MCF 10A (cell line): ENCODE measurements around the gene UPK3B. TPM values are rescaled to one million over a fixed set of nuclear protein-coding genes. Genes with fewer than 3 reads are reported as not detected.
"Not testable (repeated sequence)": the region's sequence is repeated elsewhere in the genome, so short reads cannot be mapped to it uniquely, and the experiment has no call there.

Source experiments
- BruUV-seq: library from RNA; stranded (reverse); fragments of 400-500 nt; replicated peaks from 2 replicates; lab custom pipeline; 2021; lab: Mats Ljungman, UMichigan
- CTCF ChIA-PET: fragments of 300-600 bp; sonication (Branson Sonifier 250); formaldehyde crosslinking; extraction: SDS; loops from one replicate; lab custom pipeline; 2021; ENCODE audit warnings: antibody characterized with exemption, inconsistent platforms; lab: Yijun Ruan, JAX
- POLR2A ChIA-PET: fragments of 300-600, 350-650 bp; sonication (Branson Sonifier 250); formaldehyde crosslinking; extraction: SDS; loops from one replicate; lab custom pipeline; 2020; ENCODE audit warnings: antibody characterized with exemption, inconsistent platforms; lab: Yijun Ruan, JAX
- DNase-seq: peaks from one replicate; pipeline ENCODE4 v3.0.0-alpha.2; 2018; ENCODE audit not compliant: unreplicated experiment
- H3K27ac Mint-ChIP-seq: one replicate; pipeline ENCODE4 v1.8.0; 2022; ENCODE audit warnings: mild to moderate bottlenecking, low read depth, mixed read lengths; ENCODE audit not compliant: unreplicated experiment
- H3K27me3 Mint-ChIP-seq: one replicate; pipeline ENCODE4 v1.8.0; 2022; ENCODE audit warnings: mixed read lengths; ENCODE audit not compliant: insufficient read depth, unreplicated experiment
- H3K36me3 Mint-ChIP-seq: one replicate; pipeline ENCODE4 v1.8.0; 2022; ENCODE audit warnings: mild to moderate bottlenecking, moderate library complexity, mixed read lengths; ENCODE audit not compliant: insufficient read depth, unreplicated experiment
- H3K4me1 Mint-ChIP-seq: one replicate; pipeline ENCODE4 v1.8.0; 2022; ENCODE audit warnings: mixed read lengths; ENCODE audit not compliant: insufficient read depth, unreplicated experiment
- H3K4me3 Mint-ChIP-seq: one replicate; pipeline ENCODE4 v1.8.0; 2022; ENCODE audit warnings: mild to moderate bottlenecking, moderate library complexity, mixed read lengths; ENCODE audit not compliant: unreplicated experiment
- H3K9me3 Mint-ChIP-seq: one replicate; pipeline ENCODE4 v1.8.0; 2022; ENCODE audit warnings: mixed read lengths; ENCODE audit not compliant: unreplicated experiment
- intact Hi-C: fragments of 100-400 bp; cut with micrococcal nuclease; formaldehyde crosslinking; loops from 2 replicates; pipeline ENCODE4 v1.14.1; 2022
- total RNA-seq: library from RNA; stranded (reverse); gene quantifications from 2 replicates; pipeline ENCODE4 v1.2.3, GENCODE V29; 2022

Gene UPK3B
- total RNA-seq, 1 experiment from 2014 or later = 1.1 TPM

DNA sequence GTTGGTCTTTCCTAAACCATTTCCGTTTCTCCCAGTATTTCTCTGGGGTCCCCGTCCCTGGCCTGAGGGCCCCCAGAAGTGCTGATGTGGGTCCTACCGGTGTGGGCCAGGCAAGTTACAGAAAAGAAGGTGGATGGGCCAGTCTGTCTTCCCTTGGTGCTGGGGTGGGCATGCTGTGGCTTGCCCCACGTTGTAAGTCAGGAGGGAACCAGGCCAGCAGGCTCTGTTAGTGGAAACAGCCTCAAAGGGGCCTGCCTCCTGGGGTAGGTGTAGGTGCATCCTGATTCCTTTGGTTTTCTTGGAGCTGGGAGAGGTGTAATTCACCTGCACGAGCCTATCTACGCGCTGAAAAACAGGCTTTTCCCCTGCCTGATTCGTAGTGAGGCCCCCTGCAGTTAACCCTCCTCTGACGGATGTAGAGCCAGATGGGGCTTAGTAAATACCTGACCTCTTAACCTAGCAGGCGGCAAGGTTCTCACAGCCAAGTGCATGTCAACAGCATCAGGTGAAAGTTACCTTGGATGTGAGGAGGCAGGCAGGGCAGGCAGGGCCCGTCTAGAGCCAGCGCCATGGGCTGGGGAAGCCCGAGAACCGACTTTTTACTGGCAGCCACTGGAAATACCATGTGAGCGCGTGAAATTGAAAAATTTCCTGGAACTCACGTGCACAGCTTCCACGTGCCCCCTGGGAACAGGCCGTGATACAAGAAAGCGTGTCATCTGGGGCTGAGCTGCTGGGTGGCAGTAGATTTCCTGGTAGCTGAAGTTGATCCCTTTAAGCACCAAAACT lies 24.3 kb upstream of the UPK3B start:
- H3K9me3 Mint-ChIP-seq, H3K4me3 Mint-ChIP-seq, POLR2A ChIA-PET, H3K27me3 Mint-ChIP-seq, DNase-seq, BruUV-seq, intact Hi-C loops, H3K4me1 Mint-ChIP-seq, H3K27ac Mint-ChIP-seq: not testable (repeated sequence)
- peaks cover 18% of the 10 kb centered on the region for H3K36me3 Mint-ChIP-seq
- CTCF ChIA-PET = interaction anchor here (0.6 kb wide), 1 partner anchor 233 kb away, joined by 3 read pairs; no protein-coding TSS in a partner anchor

DNA sequence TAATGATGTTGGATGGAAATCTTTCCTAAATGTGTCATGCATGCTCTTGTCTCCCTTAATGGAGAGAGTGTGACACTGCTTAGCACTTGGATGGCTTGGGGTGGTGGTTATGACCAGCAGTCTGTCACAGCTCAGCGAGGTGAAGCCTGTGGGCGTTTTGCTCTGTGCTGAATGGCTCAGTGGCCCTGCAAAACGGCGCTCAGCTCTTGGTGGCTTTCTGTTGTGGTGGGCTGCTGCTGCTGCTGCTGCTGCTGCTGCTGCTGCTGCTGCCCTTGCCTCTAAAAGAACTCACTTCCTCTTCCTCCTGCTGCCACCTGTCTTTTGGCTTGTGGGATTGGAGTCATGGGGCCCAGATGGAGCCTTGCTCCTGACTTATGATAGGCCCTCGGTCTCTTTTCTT lies 23.7 kb upstream of the UPK3B start:
- H3K4me3 Mint-ChIP-seq, H3K27me3 Mint-ChIP-seq, H3K9me3 Mint-ChIP-seq, H3K4me1 Mint-ChIP-seq, H3K27ac Mint-ChIP-seq, DNase-seq, intact Hi-C loops, POLR2A ChIA-PET, BruUV-seq: not testable (repeated sequence)
- peaks cover 16% of the 10 kb centered on the region for H3K36me3 Mint-ChIP-seq
- CTCF ChIA-PET = interaction anchor here (0.6 kb wide), 1 partner anchor 234 kb away, joined by 3 read pairs; no protein-coding TSS in a partner anchor

DNA sequence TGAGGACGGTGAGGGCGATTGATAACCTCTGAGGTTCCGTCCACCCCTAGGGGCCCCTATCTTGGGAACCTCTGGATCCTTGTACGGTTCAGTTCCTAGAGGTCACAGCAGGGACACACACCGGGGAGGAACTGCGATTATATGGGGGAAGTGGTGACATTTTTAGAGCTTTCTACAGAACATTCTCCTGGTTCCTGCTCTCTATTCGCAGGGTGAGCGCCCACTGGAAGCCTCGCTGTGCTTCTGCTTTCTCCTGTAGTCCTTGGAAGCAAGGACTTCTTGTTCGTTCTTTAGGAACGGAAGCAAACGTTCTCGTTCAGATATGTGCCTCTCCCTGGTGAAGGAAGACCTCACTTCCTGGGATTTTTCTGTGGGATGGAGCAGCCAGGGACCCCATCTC lies 22.4 kb upstream of the UPK3B start:
- H3K4me1 Mint-ChIP-seq, POLR2A ChIA-PET: not testable (repeated sequence)

DNA sequence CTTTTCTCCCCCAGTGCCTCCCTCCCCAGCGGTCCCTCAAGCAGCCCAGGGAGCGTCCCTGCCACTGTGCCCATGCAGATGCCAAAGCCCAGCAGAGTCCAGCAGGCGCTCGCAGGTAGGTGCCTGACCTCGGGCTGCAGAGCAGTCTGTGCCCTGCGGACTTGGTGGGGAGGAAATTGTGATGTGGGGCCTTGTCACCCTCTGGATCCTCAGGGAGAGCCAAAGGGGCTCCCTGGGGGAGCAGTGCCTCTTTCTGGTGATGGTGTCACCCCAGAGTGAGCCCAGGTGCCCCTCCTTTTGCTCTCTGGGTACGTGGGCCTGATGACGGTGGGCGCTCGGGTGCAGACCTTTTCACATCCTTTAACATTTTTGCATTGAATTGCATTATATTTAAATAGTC lies 18.2 kb upstream of the UPK3B start:
- H3K4me1 Mint-ChIP-seq, CTCF ChIA-PET, intact Hi-C loops, DNase-seq, POLR2A ChIA-PET, BruUV-seq, H3K27ac Mint-ChIP-seq, H3K27me3 Mint-ChIP-seq, H3K36me3 Mint-ChIP-seq, H3K4me3 Mint-ChIP-seq, H3K9me3 Mint-ChIP-seq: not testable (repeated sequence)

More for the DNA sequence above, 22.4 kb upstream of the UPK3B start:
- intact Hi-C loops, H3K36me3 Mint-ChIP-seq, BruUV-seq, H3K27ac Mint-ChIP-seq, CTCF ChIA-PET, H3K9me3 Mint-ChIP-seq, H3K4me3 Mint-ChIP-seq, H3K27me3 Mint-ChIP-seq, DNase-seq: not testable (repeated sequence)

DNA sequence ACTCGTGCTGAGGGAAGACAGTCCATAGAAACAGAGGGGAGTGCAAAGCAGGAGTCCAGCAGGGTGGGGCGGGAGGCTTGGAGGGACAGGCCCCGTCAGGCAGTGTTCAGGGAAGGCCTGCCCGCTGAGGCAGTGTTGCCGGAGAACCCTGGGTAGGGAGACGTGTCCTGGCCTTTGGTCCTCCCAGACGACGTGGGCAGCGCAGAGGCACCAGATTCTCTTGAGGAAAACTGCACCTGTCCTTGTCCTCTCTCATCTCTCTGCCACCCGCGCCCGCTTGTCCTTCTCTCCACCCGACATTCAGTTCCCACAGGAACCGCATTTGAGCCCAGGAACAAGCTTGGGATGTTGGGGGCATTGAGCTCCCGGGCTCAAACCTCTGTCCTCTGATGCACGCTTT lies 14.6 kb upstream of the UPK3B start:
- H3K4me1 Mint-ChIP-seq, intact Hi-C loops, H3K4me3 Mint-ChIP-seq, H3K36me3 Mint-ChIP-seq, CTCF ChIA-PET, H3K9me3 Mint-ChIP-seq, H3K27ac Mint-ChIP-seq, BruUV-seq, DNase-seq, POLR2A ChIA-PET, H3K27me3 Mint-ChIP-seq: not testable (repeated sequence)

DNA sequence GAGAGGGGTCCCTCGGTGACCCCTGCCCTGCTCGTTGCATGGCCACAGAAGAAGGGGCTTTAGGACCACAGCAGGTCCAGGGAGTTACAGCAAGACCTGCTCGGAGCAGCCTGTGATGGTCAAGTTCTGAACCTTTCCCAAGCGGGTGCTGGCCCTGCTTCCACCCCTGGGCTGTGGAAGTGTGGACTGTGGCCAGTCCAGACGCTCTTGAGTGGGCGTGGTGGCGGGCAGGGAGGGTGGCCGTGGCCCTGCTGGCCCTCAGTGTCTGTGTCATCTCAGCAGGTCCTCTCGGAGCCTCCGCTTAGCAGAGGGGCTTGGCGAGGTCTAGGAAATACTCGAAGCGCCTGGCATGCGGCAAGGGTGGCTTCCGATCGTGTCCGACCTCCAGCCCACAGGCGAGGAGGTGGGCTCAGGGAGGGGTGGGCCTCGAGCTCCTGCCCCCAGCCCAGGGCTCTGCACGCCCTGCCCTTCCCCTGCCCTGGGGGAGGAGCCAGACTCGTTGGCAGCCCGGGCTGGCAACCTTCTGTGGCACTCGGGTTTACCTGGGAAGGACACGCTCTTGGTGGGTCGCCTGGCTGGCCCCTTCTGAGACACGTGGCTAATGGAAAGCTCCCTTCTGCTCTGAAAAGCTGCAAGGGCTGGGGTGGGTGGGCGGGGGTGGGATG lies 12.3 kb upstream of the UPK3B start:
- BruUV-seq = not testable (repeated sequence)

DNA sequence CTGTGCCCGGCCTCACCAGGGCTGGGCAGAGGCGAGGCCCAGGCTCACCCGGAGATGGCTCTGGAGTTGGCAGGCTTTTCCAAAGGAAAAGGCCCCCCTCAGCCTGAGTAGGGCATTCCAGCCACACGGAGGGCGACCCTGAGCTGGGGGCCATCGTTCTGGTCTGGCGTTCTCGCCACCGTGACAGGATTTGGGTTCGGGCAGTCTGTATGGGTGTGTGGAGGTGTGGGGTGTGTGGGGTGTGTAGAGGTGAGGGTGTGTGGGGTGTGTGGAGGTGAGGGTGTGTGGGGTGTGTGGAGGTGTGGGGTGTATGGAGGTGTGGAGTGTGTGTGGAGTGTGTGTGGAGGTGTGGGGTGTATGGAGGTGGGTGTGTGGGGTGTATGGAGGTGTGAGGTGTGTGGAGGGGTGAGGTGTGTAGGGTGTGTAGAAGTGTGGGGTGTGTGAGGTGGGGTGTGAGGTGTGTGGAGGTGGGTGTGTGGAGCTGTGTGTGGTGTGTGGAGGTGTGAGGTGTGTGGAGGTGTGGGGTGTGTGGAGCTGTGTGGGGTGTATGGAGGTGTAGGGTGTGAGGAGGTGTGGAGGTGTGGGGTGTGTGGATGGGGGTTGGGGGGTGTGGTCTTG lies 11.7 kb upstream of the UPK3B start:
- DNase-seq, H3K4me1 Mint-ChIP-seq, BruUV-seq, H3K9me3 Mint-ChIP-seq, H3K27me3 Mint-ChIP-seq, H3K4me3 Mint-ChIP-seq, POLR2A ChIA-PET, intact Hi-C loops, CTCF ChIA-PET, H3K27ac Mint-ChIP-seq: not testable (repeated sequence)
- peaks cover 11% of the 10 kb centered on the region for H3K36me3 Mint-ChIP-seq

More for the DNA sequence above, 12.3 kb upstream of the UPK3B start:
- POLR2A ChIA-PET, intact Hi-C loops, H3K27ac Mint-ChIP-seq, CTCF ChIA-PET, H3K4me3 Mint-ChIP-seq, H3K4me1 Mint-ChIP-seq, DNase-seq, H3K27me3 Mint-ChIP-seq, H3K9me3 Mint-ChIP-seq: not testable (repeated sequence)
- peaks cover 11% of the 10 kb centered on the region for H3K36me3 Mint-ChIP-seq

DNA sequence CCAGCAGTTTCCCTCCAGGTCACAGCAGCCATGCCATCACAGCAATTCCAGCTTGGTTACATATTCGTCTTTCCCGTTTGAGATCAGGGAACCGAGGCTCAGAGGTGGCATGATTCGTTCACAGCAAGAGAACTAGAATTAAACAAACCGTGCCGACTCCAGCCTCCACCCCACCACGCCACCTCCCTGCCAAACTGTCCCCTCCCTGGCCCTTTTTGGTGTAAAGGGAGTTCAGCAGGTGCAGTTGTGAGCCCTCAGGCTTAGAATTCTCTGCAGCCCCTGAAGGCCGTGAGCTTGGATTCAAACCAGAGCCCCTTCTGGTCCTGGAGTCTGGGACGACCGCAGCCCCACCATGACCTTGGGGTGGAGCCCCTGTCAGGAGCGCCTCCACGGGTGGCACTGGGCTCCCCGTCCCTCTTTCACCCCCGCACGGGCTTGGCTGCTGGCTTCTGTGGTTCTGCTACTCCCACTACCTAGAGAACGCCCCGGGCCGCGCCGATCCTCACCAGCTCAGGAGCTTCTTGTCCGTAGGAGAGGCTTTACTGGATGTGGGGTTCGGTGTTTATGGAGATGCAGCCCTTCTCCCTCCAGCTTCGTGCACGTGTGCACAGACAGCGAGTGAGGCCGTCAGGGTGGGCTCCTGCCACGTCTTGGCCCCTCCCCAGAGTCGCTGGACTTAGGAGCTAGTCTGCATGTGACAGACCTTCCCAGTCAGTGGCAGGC lies 11.0 kb upstream of the UPK3B start:
- H3K9me3 Mint-ChIP-seq, POLR2A ChIA-PET, H3K27ac Mint-ChIP-seq, H3K4me3 Mint-ChIP-seq, DNase-seq, CTCF ChIA-PET, H3K4me1 Mint-ChIP-seq, BruUV-seq, intact Hi-C loops, H3K27me3 Mint-ChIP-seq: not testable (repeated sequence)
- peaks cover 11% of the 10 kb centered on the region for H3K36me3 Mint-ChIP-seq
